ENCODE measurements around the gene TDRD6.

TDRD6 gene, protein sequence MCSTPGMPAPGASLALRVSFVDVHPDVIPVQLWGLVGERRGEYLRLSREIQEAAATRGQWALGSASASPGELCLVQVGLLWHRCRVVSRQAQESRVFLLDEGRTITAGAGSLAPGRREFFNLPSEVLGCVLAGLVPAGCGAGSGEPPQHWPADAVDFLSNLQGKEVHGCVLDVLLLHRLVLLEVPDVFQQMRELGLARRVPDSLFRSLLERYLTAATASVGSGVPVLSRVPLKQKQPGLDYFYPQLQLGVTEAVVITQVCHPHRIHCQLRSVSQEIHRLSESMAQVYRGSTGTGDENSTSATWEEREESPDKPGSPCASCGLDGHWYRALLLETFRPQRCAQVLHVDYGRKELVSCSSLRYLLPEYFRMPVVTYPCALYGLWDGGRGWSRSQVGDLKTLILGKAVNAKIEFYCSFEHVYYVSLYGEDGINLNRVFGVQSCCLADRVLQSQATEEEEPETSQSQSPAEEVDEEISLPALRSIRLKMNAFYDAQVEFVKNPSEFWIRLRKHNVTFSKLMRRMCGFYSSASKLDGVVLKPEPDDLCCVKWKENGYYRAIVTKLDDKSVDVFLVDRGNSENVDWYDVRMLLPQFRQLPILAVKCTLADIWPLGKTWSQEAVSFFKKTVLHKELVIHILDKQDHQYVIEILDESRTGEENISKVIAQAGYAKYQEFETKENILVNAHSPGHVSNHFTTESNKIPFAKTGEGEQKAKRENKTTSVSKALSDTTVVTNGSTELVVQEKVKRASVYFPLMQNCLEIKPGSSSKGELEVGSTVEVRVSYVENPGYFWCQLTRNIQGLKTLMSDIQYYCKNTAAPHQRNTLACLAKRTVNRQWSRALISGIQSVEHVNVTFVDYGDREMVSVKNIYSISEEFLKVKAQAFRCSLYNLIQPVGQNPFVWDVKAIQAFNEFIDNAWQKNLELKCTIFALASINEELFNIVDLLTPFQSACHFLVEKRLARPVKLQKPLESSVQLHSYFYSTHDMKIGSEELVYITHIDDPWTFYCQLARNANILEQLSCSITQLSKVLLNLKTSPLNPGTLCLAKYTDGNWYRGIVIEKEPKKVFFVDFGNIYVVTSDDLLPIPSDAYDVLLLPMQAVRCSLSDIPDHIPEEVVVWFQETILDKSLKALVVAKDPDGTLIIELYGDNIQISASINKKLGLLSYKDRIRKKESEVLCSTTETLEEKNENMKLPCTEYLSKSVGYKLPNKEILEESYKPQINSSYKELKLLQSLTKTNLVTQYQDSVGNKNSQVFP (N-terminal part only)

DNA sequence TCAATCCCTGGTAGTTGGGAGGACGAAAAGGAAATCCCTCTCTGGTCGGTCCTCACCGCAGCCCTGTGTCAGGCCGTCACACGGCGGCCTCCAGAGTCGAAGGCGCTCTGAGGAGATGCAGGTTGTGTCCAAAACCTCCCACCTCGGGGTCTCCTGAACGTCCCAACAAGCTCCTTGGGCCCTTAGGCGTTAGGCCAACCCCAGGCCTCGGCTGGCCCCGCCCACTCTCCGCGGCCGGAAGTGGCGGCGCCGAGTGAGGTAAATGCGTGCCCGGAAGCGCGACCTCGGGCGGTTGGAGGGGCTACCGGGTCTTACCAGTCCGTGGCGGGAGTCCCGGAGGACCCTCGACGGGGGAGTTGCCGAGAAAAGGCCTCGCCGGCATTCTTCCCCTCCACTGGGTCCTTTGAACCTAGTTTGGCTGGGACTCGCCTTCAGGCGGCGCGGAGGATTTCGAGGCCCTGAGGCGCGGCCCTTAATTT is at the start of gene TDRD6:
TDRD6 (plus strand) TSS at position 267 of the 479 bp plus-strand sequence. CDS start 244 bp downstream, outside the sequence.
- H3K27ac ChIP-seq, result no peak within 1 kb of the TSS
- H3K4me3 ChIP-seq (ENCODE audit: low read depth in 1 of 2, low read length in 1 of 2), result no peak within 1 kb of the TSS
- no peaks in the 10 kb centered on the region for H3K4me1 ChIP-seq (ENCODE audit: control insufficient read depth in 1 of 2, insufficient read depth in 1 of 2, low read depth in 1 of 2, low read length in 1 of 2)
- H3K9me3 ChIP-seq, result peaks cover 5% of the 10 kb centered on the region
- no peaks in the 10 kb centered on the region for H3K27me3 ChIP-seq
- H3K36me3 ChIP-seq, result no peaks in the 10 kb centered on the region
- TF ChIP-seq CTCF (IDR thresholded peaks at IDR 0.05), result no peak

- TF ChIP-seq CTCF (IDR thresholded peaks at IDR 0.05), result no peak
- H3K4me3 ChIP-seq (ENCODE audit: low read depth in 1 of 2, low read length in 1 of 2), result no peak overlapping the region
- no peaks in the 10 kb centered on the region for H3K4me1 ChIP-seq (ENCODE audit: control insufficient read depth in 1 of 2, insufficient read depth in 1 of 2, low read depth in 1 of 2, low read length in 1 of 2)
- no peak overlapping the region for H3K27ac ChIP-seq
- H3K36me3 ChIP-seq, result no peaks in the 10 kb centered on the region
- H3K27me3 ChIP-seq, result no peaks in the 10 kb centered on the region
- no peaks in the 10 kb centered on the region for H3K9me3 ChIP-seq
These were observed 49.8 kb upstream of the TDRD6 start for GRCh38 chr6:46637933-46638332.

DNA sequence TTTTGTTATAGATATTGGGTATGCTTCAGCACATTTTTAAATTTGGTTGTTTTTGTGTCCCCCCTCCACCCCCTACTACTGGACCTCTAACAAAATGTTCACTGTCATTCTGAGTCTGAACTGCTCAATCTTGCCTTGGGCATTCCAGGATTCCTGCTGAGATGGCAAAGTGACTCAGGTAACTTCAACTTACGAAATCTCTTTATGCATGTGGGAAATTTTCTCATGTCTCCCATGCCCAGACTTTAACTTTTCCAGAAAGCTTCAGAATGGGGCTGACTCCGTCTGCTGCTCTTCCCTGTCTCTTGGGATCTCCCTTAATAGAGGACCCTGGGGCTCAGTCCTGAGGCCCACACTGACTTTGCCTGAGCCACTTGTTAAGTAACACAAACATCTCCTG is 49.0 kb upstream of the TDRD6 start:
- no peaks in the 10 kb centered on the region for H3K36me3 ChIP-seq
- no peaks in the 10 kb centered on the region for H3K9me3 ChIP-seq
- H3K4me1 ChIP-seq (ENCODE audit: control insufficient read depth in 1 of 2, insufficient read depth in 1 of 2, low read depth in 1 of 2, low read length in 1 of 2), result no peaks in the 10 kb centered on the region
- no peak overlapping the region for H3K4me3 ChIP-seq (ENCODE audit: low read depth in 1 of 2, low read length in 1 of 2)
- no peaks in the 10 kb centered on the region for H3K27me3 ChIP-seq
- TF ChIP-seq CTCF (IDR thresholded peaks at IDR 0.05), result no peak
- no peak overlapping the region for H3K27ac ChIP-seq

DNA sequence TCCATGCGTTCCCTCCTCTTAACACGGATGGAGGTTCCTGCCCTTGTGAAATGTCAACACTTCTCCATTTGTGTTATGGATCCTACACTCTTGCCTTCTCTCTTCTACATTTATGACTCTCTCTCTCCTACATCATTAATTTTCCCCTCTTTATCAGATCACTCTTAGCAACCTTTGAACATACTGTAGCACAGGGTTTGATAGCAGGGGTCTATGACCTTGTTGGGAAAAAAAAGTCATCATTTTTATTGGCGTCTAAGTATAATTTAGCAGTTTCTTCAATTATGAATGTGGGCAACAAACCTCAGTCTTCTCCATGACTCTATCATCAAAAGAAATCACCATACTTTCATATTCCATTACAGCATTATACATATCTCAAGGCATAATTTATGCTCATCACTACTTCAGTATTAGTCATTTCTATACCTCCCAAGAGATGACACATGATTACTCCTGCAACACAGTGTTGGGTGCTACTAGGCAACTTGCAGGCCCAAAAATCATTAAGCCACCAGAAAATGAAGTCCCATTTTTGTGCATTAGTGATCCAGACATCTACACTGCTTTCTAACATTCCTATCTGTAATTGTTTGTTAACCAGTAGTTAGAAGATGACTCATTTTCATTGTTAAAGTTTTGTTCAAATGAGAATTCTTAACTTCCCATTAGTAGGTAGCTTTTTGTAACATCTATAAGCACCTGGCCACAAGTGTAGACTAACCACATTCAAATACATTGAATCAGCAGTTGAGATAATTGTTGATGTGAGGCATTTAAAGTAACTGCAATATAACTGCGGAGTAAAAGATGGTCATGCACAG is 44.5 kb upstream of the TDRD6 start:
- Histone ChIP-seq H3K27me3 (no peaks in the 10 kb centered on the region), H3K9me3 (no peaks in the 10 kb centered on the region), H3K36me3 (no peaks in the 10 kb centered on the region), H3K4me3 (ENCODE audit: low read depth in 1 of 2, low read length in 1 of 2) (no peak overlapping the region), H3K4me1 (ENCODE audit: control insufficient read depth in 1 of 2, insufficient read depth in 1 of 2, low read depth in 1 of 2, low read length in 1 of 2) (no peaks in the 10 kb centered on the region), H3K27ac (no peak overlapping the region)
- no peak for TF ChIP-seq CTCF (IDR thresholded peaks at IDR 0.05)
